Immature natural killer cell (primary cell): ENCODE data around the gene RYR1. TPM values are rescaled to one million over a fixed set of nuclear protein-coding genes. Genes with fewer than 3 reads are reported as not detected.
"Not testable (repeated sequence)": the region's sequence is repeated elsewhere in the genome, so short reads cannot be mapped to it uniquely, and the experiment has no call there.

Experiments used
- DNase-seq, 3 donors: peaks; one replicate each; pipeline ENCODE4 v3.0.0; 2022; ENCODE audit warnings: mixed read lengths in 1 of 3
- H3K27ac Mint-ChIP-seq, 6 donors: one replicate each; pipeline ENCODE4 v1.8.0; 2020; ENCODE audit warnings: mixed read lengths in 6 of 6, mild to moderate bottlenecking in 5 of 6, inconsistent platforms in 4 of 6, moderate library complexity in 3 of 6
- H3K27me3 Mint-ChIP-seq, 3 donors: one replicate each; pipeline ENCODE4 v1.8.0; 2020 to 2021; ENCODE audit warnings: low read depth in 3 of 3, mild to moderate bottlenecking in 3 of 3, mixed read lengths in 3 of 3, moderate library complexity in 3 of 3, inconsistent platforms in 1 of 3
- H3K36me3 Mint-ChIP-seq, 3 donors: one replicate each; pipeline ENCODE4 v1.8.0; 2020; ENCODE audit warnings: mixed read lengths in 3 of 3, inconsistent platforms in 2 of 3, mild to moderate bottlenecking in 2 of 3
- H3K4me1 Mint-ChIP-seq, 2 donors: one replicate each; pipeline ENCODE4 v1.8.0; 2020; ENCODE audit warnings: inconsistent platforms in 2 of 2, mild to moderate bottlenecking in 2 of 2, mixed read lengths in 2 of 2, moderate library complexity in 1 of 2
- H3K4me3 Mint-ChIP-seq, 5 donors: one replicate each; pipeline ENCODE4 v1.8.0; 2020; ENCODE audit warnings: mild to moderate bottlenecking in 5 of 5, mixed read lengths in 5 of 5, inconsistent platforms in 3 of 5, moderate library complexity in 3 of 5
- H3K9me3 Mint-ChIP-seq, 6 donors: one replicate each; pipeline ENCODE4 v1.8.0; 2020; ENCODE audit warnings: mild to moderate bottlenecking in 6 of 6, mixed read lengths in 6 of 6, inconsistent platforms in 4 of 6, moderate library complexity in 3 of 6
- polyA plus RNA-seq, 3 donors: library from polyadenylated mRNA; unstranded; fragments of 300-500 nt; fragmentation: Illumina TruSeq; gene quantifications; one replicate each; pipeline ENCODE4 v1.2.3, GENCODE V29; 2021

Gene RYR1
- polyA plus RNA-seq, 3 donors from 2014 or later, result 0.04 TPM; not detected in 2

DNA sequence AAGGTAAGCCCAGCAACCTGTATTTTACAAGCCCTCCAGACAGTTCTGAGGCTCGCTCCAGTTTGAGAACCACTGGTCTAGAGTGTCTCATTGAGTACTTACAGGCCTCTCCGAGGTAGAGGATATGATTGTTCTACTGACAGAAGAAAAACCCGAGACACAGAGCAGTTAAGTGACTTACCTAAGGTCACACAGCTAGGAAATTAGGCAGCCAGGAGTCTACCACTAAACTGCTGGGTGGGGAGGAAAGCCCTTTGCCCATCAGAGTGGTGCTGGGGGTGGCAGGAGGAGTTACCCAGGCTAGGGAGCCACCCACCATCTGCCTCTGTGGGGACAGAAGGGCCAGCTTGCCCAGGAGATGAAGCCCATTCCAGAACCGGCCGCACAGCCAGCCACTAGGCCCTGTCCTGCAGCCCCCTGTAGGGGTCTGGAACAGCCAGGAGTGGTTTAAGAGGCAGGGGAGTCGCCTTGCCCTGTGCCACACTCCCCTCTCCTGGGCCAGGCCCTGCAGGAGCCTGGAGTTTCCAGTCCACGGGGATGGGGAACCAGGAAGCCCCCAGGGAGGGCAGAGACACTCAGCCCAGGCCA lies 8.2 kb upstream of the RYR1 start:
- peak overlapping the region in 1 of 5 donors; percentile 56 for H3K4me3 Mint-ChIP-seq
- H3K36me3 Mint-ChIP-seq, result no peaks in the 10 kb centered on the region
- peaks cover 3 to 19% (median 11%) of the 10 kb centered on the region in 3 donors for H3K27me3 Mint-ChIP-seq
- no peak overlapping the region for H3K27ac Mint-ChIP-seq
- peaks cover 3 to 6% of the 10 kb centered on the region in 2 donors for H3K4me1 Mint-ChIP-seq
- DNase-seq, result no peak
- peaks cover 0 to 2% (median 0%) of the 10 kb centered on the region in 6 donors for H3K9me3 Mint-ChIP-seq

DNA sequence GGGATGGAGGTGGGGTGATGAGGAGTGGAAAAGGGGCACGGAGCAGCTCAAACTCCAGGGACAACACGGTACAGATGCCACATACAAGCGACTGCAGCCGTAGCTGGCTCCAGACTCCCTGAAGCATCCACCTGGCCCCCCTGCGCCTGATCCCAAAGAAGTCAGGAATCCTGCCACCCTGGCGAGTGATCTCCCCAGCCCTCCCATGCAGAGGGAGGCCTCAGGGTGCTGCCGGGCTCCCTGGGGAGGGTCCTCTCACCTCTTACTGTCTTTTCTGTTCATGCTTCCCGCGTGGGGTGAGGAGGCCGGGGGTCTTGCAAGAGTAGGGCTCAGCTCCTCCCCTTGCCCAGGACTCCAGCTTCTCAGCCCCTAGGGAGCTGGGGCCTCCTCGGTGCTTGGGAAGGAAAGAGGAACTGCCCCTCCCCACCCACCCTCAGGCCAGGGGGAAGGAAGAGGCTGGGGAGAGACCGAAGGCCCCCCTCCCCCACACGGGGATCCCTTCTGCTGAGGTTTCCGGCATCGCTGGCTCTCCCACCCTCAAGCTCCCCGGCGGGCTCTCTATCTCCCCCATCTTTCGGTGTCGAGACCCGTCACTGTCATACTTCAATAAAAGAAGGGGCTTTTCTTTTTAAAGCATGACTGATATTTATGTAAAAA lies 7.6 kb upstream of the RYR1 start, which contains the start of gene RASGRP4:
Gene RASGRP4 (minus strand): TSS at position 410 of the 657 bp plus-strand sequence. CDS start 128 bp downstream, at position 282.
- Mint-ChIP-seq H3K36me3 (no peaks in the 10 kb centered on the region), H3K9me3 (peaks cover 0 to 2% (median 0%) of the 10 kb centered on the region in 6 donors), H3K27me3 (peaks cover 3 to 16% (median 11%) of the 10 kb centered on the region in 3 donors), H3K4me3 (peak within 1 kb of the TSS in 3 of 5 donors; percentile 22 to 58 (median 49)), H3K27ac (no peak within 1 kb of the TSS), H3K4me1 (peaks cover 3 to 6% of the 10 kb centered on the region in 2 donors)
- DNase-seq, result no peak

DNA sequence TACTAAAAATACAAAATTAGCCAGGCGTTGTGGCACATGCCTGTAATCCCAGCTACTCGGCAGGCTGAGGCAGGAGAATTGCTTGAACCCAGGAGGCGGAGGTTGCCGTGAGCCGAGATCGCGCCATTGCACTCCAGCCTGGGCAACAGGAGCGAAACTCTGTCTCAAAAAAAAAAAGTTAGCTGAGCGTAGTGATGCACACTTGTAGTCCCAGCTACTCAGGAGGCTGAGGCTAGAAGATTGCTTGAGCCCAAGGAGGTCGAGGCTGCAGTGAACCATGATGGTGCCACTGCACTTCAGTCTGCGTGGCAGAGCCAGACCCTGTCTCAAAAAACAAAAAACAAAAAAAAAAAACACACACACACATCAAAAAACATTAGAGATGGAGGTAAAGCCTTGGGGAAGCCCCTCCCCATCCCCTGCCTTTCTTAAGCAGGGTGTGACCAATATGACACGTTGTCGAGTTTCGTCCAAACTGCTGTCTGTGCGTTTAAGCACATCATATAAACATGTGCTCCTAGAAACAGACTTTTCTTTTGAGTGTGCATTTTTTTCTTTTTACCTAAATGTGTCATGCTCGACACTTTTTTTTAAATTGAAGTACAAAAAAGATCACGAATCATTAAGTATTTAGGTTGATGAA lies 6.3 kb upstream of the RYR1 start:
- not testable (repeated sequence) for H3K9me3 Mint-ChIP-seq, H3K27ac Mint-ChIP-seq, H3K4me1 Mint-ChIP-seq, DNase-seq, H3K36me3 Mint-ChIP-seq, H3K4me3 Mint-ChIP-seq
- peaks cover 3 to 15% (median 12%) of the 10 kb centered on the region in 3 donors for H3K27me3 Mint-ChIP-seq

DNA sequence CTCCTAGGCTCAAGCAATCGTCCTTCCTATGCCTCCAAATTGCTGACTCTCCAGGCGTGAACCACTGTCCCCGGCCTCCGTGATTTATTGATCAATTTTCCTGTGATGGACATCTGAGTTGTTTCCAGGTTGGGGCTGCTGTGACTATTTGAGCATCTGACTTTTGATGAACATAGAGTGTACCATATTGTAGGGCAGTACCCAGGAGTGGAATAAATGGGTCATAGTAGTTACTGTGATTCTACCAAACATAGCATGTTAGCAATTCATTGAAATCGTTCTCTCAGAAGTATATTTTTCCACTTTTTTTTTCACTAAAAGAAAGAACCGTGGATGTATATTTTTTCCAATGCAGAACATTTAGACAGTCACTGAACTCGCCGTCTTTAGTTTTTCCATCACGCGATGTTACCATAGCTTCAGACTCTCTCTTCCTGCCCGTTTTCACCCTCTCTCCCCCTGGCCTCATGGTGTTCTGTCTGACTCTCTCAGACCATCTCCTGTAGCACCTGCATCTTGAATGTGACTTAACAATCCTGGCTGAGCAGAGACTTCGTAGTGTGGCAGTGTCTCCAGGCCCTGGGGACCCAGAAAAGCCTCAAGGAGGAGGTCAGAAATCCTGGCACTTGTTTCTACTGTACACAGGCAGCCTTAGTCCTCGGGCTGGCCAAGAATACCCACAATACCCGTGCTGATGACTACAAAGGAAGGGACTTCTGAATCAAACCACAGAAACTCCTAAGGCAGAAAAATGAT lies 4.3 kb upstream of the RYR1 start:
- peaks cover 6 to 13% of the 10 kb centered on the region in 2 donors for H3K4me1 Mint-ChIP-seq
- H3K9me3 Mint-ChIP-seq, result peaks cover 0 to under 1% (median 0%) of the 10 kb centered on the region in 6 donors
- no peak for DNase-seq
- H3K36me3 Mint-ChIP-seq, result no peaks in the 10 kb centered on the region
- peaks cover 3 to 16% (median 15%) of the 10 kb centered on the region in 3 donors for H3K27me3 Mint-ChIP-seq
- H3K4me3 Mint-ChIP-seq, result no peak overlapping the region
- H3K27ac Mint-ChIP-seq, result no peak overlapping the region

DNA sequence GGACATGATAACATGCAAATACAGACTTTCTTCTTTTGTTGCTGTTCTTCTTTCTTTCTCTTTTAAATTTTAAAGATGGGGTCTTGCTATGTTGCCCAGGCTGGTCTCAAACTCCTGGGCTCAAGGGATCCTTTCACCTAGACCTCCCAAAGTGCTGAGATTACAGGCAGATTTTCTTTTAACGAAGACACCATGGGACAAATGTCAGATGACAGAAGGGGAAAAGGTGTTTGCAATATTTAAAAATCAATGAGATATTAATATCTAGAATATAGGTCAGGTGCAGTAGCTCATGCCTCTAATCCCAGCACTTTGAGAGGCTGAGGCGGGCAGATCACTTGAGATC lies 3.7 kb upstream of the RYR1 start:
- peaks cover 6 to 15% of the 10 kb centered on the region in 2 donors for H3K4me1 Mint-ChIP-seq
- H3K9me3 Mint-ChIP-seq, result no peaks in the 10 kb centered on the region
- H3K36me3 Mint-ChIP-seq, result no peaks in the 10 kb centered on the region
- H3K27me3 Mint-ChIP-seq, result peaks cover 3 to 18% (median 15%) of the 10 kb centered on the region in 3 donors
- no peak overlapping the region for H3K4me3 Mint-ChIP-seq
- no peak overlapping the region for H3K27ac Mint-ChIP-seq
- DNase-seq, result no peak

DNA sequence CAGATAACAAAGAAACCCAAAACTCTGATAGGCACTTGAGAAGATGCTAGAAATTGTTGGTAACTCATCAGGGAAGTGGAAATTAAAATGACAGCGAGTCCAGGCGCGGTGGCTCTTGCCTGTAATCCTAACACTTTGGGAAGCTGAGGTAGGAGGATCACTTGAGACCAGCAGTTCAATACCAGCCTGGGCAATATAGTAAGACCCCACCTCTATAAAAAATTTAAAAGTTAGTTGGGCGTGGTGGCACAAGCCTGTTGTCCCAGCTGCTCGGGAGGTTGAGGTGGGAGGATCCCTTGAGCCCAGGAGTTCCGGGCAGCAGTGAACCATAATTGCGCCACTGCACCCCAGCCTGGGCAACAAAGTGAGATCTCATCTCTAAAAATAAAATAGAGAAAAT lies 2.6 kb upstream of the RYR1 start:
- H3K27me3 Mint-ChIP-seq, result peaks cover 2 to 16% (median 15%) of the 10 kb centered on the region in 3 donors
- no peak overlapping the region for H3K4me3 Mint-ChIP-seq
- no peak for DNase-seq
- H3K4me1 Mint-ChIP-seq, result peaks cover 4 to 15% of the 10 kb centered on the region in 2 donors
- no peak overlapping the region for H3K27ac Mint-ChIP-seq
- no peaks in the 10 kb centered on the region for H3K9me3 Mint-ChIP-seq
- H3K36me3 Mint-ChIP-seq, result no peaks in the 10 kb centered on the region

DNA sequence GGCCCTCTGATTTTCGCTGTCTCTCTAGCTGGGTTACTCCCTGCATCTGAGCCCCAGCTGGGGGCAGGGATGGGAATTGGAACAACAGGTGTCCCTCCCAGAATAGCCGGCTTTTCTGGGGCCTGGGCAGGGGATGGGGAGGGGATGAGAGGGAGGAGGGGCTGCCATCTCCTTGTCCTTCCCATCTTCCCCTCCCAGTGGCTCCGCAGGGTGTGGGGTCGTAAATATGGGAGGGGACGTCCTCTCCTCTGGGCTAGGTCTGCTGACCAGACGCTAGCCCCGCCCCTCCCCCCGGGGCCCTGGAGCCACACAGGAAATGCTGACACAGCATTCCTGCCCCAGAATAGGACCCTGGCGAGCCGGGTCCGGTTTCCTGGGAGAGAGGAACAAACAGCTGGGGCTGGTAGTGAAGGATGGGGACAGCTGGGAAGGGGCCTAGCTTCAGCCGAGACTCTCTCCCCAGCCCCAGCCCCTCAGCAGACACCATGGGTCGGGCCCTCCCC lies 1.1 kb downstream of the RYR1 start:
- Mint-ChIP-seq H3K4me3 (peak overlapping the region in 2 of 5 donors; percentile 1 to 50), H3K27ac (peak overlapping the region in 1 of 6 donors; percentile 62), H3K27me3 (peaks cover 0 to 9% (median 4%) of the 10 kb centered on the region in 3 donors), H3K4me1 (peaks cover 3 to 9% of the 10 kb centered on the region in 2 donors), H3K9me3 (no peaks in the 10 kb centered on the region), H3K36me3 (no peaks in the 10 kb centered on the region)
- no peak for DNase-seq

DNA sequence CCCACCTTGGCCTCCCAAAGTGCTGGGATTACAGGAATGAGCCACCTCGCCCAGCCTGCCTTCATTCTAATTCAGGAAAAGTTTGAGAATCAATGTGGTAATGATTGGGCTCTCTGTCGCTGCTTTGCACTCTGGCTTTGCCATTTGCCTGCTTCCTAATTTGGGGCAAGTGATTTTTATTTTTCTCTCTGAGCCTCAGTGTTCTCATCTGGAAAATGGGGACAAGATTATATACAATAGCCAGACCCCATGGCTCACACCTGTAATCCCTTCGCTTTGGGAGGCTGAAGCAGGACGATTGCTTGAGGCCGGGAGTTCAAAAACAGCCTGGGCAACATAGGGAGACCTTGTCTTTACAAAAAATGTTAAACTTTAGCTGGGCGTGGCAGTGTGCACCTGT lies 3.8 kb downstream of the RYR1 start:
- no peak for DNase-seq
- Mint-ChIP-seq H3K27me3 (peaks cover 0 to 9% (median 3%) of the 10 kb centered on the region in 3 donors), H3K4me3 (no peak overlapping the region), H3K36me3 (no peaks in the 10 kb centered on the region), H3K9me3 (no peaks in the 10 kb centered on the region), H3K4me1 (peaks cover 3 to 9% of the 10 kb centered on the region in 2 donors), H3K27ac (no peak overlapping the region)

DNA sequence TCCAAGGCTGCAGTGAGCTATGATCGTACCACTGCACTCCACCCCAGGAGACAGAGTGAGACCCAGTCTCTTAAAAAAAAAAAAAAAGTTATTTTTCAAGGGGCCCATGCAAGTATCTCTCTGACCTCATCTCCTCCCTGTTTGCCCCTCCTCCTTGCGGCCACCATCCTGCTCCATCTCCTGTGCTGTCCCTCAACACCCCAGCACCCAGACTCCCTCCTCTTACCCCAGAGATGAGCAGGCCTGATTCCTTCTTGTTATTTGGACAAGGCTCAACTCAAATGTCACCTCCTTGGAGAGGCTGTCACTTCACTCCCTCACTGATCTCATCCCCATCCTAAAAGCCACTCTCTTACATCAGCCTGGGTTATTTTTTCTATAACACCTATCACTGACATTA lies 4.4 kb downstream of the RYR1 start:
- Mint-ChIP-seq H3K27me3 (peaks cover 1 to 9% (median 3%) of the 10 kb centered on the region in 3 donors), H3K9me3 (no peaks in the 10 kb centered on the region), H3K27ac (no peak overlapping the region), H3K36me3 (no peaks in the 10 kb centered on the region), H3K4me1 (peaks cover 3 to 9% of the 10 kb centered on the region in 2 donors), H3K4me3 (no peak overlapping the region)
- no peak for DNase-seq

DNA sequence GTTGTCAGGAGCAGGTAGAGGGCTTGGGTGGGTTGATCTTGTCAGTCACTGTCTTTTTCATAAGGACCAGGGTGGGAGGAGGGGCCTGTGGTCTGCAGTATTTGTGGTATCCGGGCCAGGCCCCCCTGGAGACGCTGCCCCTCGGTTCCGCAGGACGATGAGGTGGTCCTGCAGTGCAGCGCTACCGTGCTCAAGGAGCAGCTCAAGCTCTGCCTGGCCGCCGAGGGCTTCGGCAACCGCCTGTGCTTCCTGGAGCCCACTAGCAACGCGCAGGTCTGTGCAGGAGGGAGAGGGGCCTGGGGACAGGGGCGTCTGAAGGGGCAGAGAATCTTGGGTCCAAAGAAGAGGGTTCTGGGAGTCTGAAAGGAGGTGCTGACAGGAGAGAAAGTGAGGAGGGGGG lies 7.1 kb downstream of the RYR1 start:
- Mint-ChIP-seq H3K4me1 (no peaks in the 10 kb centered on the region), H3K36me3 (no peaks in the 10 kb centered on the region), H3K27me3 (peaks cover 0 to 7% (median 4%) of the 10 kb centered on the region in 3 donors), H3K27ac (no peak overlapping the region), H3K9me3 (no peaks in the 10 kb centered on the region), H3K4me3 (no peak overlapping the region)
- no peak for DNase-seq

DNA sequence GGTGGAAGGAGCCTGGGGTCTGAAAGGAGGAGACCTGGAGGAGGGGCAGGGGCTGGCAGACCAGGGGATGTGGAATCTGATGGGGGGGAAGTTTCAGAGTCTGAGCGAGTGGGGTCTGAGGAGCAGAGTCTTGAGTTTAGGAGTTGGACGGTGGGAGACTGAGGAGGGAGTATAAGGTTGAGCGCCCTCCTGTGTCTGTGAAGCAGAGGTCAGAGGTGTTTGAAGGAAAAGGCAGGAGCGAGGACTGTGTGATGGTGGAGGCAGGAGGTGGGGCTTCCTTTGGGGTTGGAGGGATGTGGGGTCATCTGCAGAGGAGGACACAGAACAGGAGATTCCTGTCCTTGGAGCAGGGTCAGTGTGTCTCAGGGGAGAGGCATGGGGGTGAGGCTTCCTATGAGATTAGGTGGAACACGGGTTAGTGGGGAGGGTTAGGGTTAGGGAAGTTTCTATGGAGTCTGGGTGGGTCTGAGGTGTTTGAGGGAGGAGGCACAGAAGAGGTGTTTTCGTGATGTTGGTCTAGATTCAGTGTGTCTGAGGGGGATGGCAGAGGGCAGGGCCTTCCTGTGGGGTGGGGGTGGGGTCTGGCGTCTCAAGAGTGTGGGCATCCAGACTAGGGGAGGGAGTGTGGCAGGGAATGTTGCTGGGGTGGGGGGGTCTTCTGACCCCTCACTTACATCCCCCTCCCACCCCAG lies 8.3 kb downstream of the RYR1 start:
- Mint-ChIP-seq H3K9me3 (no peaks in the 10 kb centered on the region), H3K27ac (no peak overlapping the region), H3K27me3 (peaks cover 0 to 7% (median 4%) of the 10 kb centered on the region in 3 donors), H3K36me3 (no peaks in the 10 kb centered on the region), H3K4me3 (no peak overlapping the region), H3K4me1 (no peaks in the 10 kb centered on the region)
- no peak for DNase-seq

DNA sequence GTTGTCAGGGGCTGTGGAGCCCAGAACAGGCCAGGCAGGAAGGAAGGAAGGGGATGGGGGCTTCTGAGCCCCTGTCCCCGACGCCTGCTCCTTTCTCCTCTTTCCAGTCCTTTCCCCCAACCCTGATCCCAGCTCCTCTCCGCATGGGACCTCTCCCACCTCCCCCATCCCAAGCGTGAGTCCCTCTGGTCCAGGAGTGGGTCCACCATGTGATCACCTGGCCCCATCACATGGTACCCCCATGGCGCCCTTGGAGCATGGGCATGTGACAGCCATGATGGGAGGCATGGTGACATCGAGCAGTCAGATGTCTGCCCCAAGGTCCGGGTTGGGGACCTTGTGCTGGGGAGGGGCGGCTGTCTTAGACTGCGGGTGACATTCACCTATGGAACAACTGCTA lies 9.2 kb downstream of the RYR1 start:
- Mint-ChIP-seq H3K27ac (no peak overlapping the region), H3K4me3 (no peak overlapping the region), H3K4me1 (no peaks in the 10 kb centered on the region), H3K27me3 (peaks cover 0 to 7% (median 4%) of the 10 kb centered on the region in 3 donors), H3K9me3 (no peaks in the 10 kb centered on the region), H3K36me3 (no peaks in the 10 kb centered on the region)
- DNase-seq, result no peak

DNA sequence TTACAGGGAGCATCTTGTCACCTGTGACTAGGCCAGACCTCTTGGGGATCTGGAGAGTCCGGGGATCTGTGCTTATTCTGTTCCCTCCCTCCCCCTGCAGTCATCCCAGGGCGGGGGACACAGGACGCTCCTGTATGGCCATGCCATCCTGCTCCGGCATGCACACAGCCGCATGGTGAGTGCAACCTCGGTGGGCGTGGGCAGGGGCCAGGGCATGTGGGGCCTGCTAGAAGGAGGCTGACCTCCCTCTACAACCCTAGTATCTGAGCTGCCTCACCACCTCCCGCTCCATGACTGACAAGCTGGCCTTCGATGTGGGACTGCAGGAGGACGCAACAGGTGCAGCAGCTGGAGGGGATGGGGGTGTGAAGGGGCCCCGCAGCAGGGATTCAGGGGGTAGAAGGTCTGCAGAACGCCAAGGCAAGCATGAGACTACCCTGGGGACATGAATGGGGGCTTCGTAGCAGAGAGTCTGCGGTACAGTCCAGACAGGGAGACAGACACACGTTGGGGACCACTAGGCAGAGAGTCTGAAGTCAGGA lies 10.0 kb downstream of the RYR1 start:
- no peak for DNase-seq
- Mint-ChIP-seq H3K4me1 (no peaks in the 10 kb centered on the region), H3K4me3 (no peak overlapping the region), H3K27me3 (peaks cover 0 to 7% (median 4%) of the 10 kb centered on the region in 3 donors), H3K27ac (no peak overlapping the region), H3K36me3 (no peaks in the 10 kb centered on the region), H3K9me3 (no peaks in the 10 kb centered on the region)
